ENCODE data around the gene SLC2A4. TPM values are rescaled to one million over a fixed set of nuclear protein-coding genes. Genes with fewer than 3 reads are reported as not detected.

Gene SLC2A4
- total RNA-seq, 1 donor, result under 0.01 TPM

DNA sequence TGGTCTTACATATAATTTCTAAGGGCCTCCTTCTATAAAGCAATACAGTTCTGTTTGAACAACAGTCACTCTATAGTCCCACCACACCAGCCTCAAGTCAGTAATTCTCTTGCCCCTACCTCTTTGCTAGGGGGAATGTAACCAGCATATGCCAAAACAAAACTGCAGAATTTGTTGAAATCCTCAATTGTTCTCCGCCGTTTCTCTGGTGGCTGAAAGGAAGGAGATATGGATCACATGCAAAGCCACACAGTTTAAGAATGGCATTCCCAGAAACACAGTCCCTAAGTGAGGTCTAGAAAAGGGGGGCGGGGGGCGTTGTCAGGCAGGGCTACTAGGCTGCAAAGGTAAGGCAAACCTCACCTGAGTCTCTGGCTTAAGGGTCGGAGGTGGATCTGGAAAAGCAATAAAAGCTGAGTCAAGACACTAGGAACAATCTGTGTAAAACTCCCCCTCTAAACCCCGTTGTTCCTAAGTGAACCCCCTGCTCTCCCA lies 44.2 kb upstream of the SLC2A4 start:
- TF ChIP-seq, protein P1, sequence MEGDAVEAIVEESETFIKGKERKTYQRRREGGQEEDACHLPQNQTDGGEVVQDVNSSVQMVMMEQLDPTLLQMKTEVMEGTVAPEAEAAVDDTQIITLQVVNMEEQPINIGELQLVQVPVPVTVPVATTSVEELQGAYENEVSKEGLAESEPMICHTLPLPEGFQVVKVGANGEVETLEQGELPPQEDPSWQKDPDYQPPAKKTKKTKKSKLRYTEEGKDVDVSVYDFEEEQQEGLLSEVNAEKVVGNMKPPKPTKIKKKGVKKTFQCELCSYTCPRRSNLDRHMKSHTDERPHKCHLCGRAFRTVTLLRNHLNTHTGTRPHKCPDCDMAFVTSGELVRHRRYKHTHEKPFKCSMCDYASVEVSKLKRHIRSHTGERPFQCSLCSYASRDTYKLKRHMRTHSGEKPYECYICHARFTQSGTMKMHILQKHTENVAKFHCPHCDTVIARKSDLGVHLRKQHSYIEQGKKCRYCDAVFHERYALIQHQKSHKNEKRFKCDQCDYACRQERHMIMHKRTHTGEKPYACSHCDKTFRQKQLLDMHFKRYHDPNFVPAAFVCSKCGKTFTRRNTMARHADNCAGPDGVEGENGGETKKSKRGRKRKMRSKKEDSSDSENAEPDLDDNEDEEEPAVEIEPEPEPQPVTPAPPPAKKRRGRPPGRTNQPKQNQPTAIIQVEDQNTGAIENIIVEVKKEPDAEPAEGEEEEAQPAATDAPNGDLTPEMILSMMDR (IDR thresholded peaks at IDR 0.05; ENCODE audit: insufficient read depth, low read depth, low read length), result no peak
- no peak for DNase-seq (ENCODE audit: low read depth)

DNA sequence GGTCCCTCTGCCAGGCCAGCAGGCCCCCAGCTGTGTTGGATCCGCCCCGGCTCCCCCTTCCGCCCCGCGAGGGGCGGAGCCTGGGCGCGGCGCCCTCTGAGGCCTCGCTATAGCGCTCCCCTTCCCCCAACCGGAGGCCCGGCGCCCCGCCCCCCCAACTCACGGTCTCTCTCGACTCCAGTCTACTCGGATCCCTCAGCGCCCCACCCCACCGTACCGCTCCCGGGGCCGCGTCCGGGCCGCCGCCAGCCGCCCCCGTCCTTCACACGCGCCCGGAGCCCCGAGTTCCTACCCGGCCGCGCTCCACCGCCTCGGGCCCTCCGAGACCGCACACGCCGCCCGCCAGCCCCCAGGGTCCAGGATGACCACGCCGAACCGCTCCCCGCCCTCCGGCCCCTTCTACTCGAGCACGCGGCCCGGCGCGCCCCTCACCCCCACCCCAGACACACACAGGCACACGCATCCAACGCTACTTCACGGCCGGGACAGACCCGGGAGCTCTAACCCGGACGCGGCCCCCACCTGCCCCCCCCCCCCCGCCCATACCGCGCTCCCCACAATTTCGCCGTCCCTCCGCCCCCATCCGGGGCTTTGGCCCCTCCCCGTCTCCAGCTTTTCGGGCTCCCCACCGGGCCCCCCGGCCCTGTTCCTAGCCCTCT lies 43.6 kb upstream of the SLC2A4 start:
- TF ChIP-seq, protein P1 (IDR thresholded peaks at IDR 0.05; ENCODE audit: insufficient read depth, low read depth, low read length), result no peak
- DNase-seq (ENCODE audit: low read depth), result peak; percentile 67
- peak overlapping the region; percentile 99 for H3K4me3 ChIP-seq (ENCODE audit: low read depth, low read length)

More for the DNA sequence above, 44.2 kb upstream of the SLC2A4 start:
- H3K4me3 ChIP-seq (ENCODE audit: low read depth, low read length), result peak overlapping the region; percentile 99

DNA sequence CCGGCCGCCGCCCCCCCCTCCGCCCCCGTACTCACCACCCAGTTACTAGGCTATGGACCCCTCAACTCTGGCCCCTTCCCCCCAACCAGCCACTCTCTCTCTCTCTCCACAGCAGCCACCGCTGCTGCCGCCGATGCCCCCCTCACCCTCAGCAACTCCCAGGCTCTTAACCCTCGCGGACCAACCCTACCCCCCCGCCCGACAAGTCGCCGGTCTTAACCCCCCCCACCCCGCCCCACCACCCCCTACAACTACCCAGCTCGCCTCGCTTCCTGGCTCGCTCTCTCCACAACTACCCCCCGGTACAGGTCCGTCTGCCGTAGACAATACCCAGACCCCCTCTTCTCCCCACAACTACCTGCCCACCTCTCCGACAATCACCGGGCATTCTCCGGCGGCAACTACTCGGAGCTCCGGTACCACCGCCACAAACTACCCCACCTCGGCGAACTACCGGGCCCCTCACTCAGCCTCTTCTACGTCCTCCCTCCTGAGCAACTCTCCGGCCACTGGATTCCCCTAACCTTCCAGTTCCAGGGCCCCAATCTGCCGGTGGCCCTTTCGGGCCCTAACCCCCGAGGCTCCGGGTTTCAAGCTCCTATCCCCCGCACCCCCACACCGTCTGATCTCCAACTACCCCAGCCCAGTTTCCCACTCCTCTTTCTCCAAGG lies 43.0 kb upstream of the SLC2A4 start:
- DNase-seq (ENCODE audit: low read depth), result no peak
- TF ChIP-seq, protein P1 (IDR thresholded peaks at IDR 0.05; ENCODE audit: insufficient read depth, low read depth, low read length), result no peak
- H3K4me3 ChIP-seq (ENCODE audit: low read depth, low read length), result peak overlapping the region; percentile 99

DNA sequence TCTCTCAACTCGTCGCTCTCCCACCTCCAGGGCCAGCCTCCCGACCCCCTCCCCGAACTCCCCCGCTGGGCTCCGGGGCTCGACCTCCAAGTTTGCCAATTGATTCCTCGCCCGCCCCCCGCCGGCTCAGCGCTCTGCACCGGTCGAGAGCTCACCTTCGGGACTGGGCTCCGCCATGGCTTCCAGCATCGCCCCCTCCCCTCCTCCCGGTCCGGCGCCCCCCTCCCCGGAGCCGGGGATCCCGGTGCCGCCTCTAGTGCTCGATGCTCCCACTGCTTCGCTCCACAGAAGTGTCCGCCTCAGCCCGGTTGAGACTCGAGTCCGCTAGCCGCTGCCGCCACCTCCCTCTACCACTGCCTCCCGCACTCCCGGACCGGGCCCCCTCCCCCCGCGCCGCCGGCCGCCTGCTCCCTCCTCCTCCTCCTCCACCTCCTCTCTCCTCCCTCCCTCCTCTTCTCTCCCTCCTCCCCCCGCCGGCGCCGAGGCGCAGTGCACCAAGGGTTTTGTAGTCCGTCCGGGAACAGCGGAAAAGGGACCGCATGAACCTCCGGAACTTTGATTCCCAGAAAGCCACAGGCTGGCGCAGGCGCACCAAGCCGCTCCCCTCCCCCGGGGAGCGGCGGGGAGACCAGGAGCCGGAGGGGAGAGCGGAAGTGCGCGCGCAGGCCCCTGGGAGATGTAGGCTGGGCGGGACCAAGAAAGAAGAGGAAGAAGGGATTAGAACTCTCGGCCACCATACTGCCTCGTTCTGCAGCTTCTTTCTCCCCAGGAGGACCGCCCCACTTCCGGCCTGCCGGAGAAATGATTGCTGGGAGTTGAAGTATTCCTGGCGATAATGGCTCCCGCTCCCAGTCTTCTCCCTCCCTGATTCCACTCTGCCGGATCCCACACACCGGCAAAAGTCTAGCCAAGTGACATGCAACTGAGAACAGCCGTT lies 42.2 kb upstream of the SLC2A4 start, which contains the start of gene PHF23:
Gene PHF23, minus strand, starts transcription at position 367 of the 937 bp plus-strand sequence. Its CDS starts 178 bp downstream, at position 189.
- TF ChIP-seq, protein P1 (IDR thresholded peaks at IDR 0.05; ENCODE audit: insufficient read depth, low read depth, low read length), result peak; percentile 19
- peak within 1 kb of the TSS; percentile 99 for H3K4me3 ChIP-seq (ENCODE audit: low read depth, low read length)
- DNase-seq (ENCODE audit: low read depth), result peak; percentile 100

GRCh38 chr17:7240375-7240774 lies 41.1 kb upstream of the SLC2A4 start:
- H3K4me3 ChIP-seq (ENCODE audit: low read depth, low read length), result peak overlapping the region; percentile 39
- TF ChIP-seq, protein P1 (IDR thresholded peaks at IDR 0.05; ENCODE audit: insufficient read depth, low read depth, low read length), result no peak
- DNase-seq (ENCODE audit: low read depth), result no peak

DNA sequence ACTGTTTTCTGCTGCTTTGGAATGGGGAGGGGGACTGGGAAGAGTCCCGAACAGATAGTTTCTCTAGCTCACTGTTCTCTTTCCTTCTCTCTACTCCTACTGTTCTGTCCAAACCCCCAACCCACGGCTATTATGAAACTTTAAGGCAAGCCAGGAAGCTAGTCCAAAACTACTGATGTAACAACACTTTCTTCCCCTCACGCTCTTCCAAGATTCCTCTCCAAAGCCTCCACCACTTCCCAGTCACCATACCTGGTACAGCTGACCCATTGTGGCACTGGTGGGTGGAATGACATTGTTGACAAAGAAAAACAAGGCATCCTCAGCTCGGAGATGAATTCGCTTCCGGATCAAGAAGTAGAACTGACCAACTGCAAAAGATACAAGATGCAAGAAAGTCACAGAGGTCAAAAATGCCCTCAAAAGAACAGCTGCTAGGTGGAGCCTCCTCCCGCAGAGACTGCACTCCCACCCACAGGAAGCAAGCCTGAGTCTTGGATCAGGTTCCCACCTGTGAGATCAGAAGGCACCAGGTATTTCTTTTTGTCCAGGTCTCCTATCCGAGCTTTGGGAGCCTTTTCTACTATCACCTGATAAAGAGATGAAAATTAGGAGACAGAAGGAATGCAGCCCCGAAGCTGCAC lies 40.3 kb upstream of the SLC2A4 start:
- TF ChIP-seq, protein P1 (IDR thresholded peaks at IDR 0.05; ENCODE audit: insufficient read depth, low read depth, low read length), result no peak
- peak overlapping the region; percentile 98 for H3K4me3 ChIP-seq (ENCODE audit: low read depth, low read length)
- DNase-seq (ENCODE audit: low read depth), result no peak
